GM18502 (cell line): ENCODE data around the gene CAMK1.
A peak's percentile ranks its signal among the peaks of the same experiment; 100 is the strongest.

Experiments
- ATAC-seq: cut with Tn5 transposase; IDR thresholded peaks from one replicate; pipeline ENCODE4 v1.9.1; 2021; ENCODE audit warnings: mild to moderate bottlenecking; ENCODE audit not compliant: unreplicated experiment, poor library complexity

CAMK1 gene

DNA sequence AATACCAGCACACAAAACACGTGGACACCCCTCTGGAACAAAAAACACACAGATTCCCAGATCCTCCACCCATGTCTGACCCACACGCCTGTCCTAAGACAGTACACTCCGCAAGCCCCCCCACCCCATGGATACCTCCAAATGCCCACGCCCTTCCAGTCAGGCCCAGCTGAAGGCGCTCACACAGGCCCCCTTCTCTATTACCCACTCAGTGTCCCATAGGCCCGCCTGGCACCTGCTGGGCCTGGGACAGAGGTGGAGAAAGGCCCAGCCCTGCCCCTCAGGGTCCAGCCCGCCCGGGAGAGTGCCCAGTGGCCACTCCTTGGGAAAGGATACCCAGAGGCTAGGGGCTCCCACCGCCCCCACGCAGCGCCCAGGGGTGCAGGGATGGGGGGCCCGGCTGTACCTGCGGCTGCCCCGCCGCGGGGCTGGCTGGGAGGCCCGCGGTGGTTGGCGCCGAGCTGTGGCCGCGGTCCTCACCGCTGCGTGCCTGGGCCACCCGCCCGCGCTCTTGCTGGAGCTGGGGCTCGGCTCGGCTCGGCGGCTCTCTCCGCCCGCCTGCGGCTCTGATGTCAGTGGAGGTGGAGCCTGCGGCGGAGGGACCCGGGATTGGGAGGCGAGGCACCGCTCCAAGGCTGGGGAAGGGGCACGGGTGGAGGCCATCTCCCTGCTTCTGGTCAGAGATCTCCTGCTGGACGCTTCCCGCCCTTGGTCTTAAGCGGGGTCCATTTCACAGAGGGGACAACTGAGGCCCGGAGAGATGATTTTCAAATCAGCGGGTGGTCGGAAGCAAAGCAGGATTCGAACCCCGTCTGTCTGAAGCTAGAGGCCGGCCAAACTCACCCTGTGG, at the start of gene CAMK1:
Gene CAMK1, minus strand, starts transcription at position 522 of the 850 bp plus-strand sequence. CDS start 2,198 bp downstream, outside the sequence.
- ATAC-seq = peak; percentile 64

GRCh38 chr3:9818666-9819335, 49.1 kb upstream of the CAMK1 start:
- ATAC-seq = no peak

- ATAC-seq = no peak
Measured at GRCh38 chr3:9817436-9817835, 47.7 kb upstream of the CAMK1 start.

DNA sequence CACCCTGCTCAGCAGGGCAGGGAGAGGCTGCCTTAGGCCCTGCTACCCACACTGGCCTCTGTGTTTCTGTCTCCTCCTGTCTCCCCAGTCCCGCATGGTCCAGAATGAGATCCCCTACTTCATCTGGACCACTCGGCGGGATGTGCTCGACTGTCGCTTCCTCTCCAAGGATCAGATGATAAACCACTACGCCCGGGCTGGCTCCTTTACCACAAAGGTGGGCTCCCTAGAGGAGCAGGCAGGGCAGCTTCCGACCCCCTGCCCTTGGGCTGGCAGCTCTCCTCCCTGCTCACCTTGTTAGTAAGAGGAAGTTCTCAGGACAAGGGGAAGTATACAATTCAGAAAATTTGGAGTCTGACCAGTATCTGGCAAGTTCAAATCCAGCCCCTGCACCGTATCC, 46.2 kb upstream of the CAMK1 start:
- no peak for ATAC-seq

DNA sequence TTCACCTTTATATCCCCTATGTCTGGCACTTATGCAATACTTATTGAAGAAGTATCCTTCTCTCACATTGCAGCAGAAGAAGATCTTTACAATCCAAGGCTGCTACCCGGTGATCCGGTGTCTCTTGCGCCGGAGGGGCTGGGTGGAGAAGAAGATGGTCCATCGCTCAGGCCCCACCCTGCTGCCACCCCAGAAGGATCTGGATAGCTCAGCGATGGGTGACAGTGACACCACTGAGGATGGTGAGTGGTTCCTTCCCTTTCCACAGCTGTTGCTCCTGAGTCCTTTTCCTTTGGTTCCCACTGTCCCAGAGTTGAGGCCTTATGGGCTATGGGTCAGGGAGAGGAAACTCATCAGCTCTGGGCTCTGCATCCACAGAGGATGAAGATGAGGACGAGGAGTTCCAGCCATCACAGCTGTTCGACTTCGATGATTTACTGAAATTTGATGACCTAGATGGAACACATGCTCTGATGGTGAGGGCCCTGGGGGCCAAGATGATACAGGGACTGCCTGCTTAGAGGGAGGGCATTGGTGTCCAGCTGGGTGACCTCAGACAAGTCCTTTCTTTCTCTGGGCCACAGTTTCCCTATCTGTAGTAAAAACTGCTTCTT, 43.2 kb upstream of the CAMK1 start:
- ATAC-seq = no peak

DNA sequence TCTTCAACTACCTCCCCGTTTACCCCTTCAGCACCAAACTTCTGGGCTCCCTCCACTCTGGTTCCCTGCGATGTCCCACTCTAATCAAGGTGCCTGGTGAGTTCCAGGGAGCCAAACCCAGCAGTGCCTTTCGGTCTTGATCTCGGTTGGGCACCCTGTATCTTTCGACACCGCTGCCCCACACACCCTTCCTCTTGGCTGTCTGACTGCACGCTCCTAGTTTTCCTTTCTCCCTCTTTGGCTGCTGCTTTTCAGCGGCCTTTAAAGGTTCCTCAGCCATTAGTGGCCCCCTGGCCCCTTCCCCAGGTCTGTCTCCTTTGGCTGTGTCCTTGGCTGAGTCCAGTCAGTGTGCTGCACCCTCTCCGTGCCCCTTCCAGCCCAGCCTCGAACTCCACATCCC, 41.1 kb upstream of the CAMK1 start:
- ATAC-seq = no peak

DNA sequence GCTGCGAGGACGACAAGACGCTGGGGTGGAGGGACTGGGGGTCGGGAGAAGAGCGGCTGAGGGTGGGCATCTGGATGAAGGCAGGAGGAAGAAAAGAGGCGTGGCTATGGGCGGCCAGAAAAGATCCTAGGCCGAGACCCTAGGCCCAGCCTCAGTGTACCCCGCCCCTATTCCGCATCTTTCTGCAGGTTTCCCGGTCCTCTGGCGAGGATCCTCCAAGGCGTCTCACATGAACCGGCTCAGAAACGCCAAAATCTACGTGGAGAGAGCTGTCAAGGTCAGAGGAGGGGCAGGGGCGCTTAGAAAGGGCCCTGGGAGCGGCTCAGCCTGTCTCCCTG, 40.7 kb upstream of the CAMK1 start:
- ATAC-seq = no peak

- peak; percentile 48 for ATAC-seq
Measured at GRCh38 chr3:9809615-9810432, 40.1 kb upstream of the CAMK1 start, which contains the start of gene TTLL3. TTLL3 (plus strand) TSS chr3:9810262; CDS start chr3:9810662, 400 bp downstream.

- no peak for ATAC-seq
Measured at GRCh38 chr3:9809239-9809614, 39.5 kb upstream of the CAMK1 start.

DNA sequence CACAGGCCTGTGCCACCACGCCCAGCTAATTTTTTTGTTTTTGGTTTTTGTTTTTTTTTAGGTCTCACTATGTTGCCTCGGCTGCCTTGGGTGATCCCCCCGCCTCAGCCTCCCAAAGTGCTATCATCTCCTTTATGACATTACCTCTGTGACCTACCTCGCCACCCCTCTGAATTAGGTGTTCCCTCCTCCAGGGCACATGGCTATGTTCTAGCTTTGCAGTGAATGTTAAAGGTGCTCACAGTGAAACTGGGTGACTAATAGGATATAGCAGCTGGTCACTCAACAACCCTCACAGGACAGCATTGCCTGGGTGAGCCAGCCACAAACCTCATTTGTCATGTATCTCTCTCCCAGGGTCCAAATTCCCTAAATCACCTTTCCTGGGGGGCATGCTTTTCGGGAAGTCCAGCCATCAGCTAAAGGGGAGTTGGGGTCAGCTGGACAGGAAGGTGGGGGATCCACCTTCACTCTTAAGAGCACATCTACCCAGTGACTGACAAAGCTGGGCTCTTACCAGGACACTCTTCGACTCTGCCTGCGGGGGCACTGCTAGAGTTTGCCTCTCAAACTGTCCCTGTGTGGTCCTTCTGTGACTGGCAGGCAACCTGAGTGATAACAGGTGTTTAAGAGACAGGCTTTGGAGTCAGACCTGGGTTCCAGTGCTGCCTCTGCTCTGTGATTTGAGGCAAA, 38.7 kb upstream of the CAMK1 start:
- peak; percentile 49 for ATAC-seq

- ATAC-seq = no peak
Measured at GRCh38 chr3:9807981-9808344, 38.2 kb upstream of the CAMK1 start.

DNA sequence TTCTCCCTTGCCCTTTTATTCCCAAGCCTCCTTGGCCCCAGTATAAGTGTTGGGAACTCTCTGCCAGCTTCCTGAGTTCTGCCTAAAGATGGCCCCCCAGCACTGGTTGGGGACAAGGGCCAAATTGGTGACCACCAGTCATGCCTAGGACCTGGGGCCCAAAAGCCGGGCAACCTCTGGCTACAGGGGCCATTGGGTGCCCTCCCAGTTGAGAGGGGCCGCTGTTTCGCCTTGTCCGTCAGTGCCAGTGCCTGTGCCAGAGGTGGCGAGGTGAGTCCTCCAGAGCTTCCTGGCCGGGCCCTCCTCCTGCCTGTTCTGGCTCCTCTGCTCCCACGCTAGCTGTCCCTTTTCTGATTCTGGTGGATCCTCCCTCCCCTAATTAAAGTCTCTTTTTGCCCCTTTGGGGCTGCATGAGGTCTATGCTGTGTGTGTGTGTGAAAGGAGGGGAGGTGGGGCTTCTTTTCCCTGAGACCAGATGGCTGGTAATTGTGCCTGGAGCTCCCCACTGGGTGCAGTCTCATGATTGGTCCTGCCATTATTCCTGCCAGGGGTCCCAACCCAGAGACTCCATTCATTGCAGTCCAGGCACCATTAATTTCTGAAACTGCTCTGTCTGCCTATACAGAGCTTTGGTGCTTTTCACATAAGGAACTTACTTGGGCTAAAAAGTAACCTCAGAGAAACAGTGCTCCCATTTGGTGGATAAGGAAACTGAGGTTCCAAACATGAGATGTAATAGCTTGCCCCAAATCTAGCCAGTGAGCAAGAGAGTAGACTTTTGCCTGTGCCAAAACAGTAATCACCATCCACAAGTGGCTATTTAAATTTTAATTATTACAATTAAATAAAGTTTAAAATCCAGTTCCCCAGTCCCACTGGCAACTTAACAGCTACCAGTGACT, 37.2 kb upstream of the CAMK1 start:
- ATAC-seq = no peak

DNA sequence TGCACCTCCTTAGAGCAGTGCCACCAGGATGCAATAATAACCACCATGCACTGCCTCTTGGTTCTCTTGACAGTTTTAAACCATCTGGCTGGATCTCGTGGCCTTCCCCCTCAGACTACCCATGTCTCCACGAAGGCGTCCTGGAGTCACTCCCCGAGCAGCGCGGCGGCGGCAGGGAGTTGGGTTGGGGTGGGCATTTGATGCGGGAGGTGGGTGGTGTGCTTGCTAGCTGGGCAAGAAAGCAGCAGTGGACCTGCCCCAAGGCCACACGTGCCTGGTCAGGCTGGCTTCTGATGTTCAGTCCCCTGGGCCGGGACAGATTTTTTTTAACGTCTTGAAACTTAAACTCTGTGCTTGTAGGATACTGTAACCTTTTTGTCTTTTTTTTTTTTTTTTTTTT, 36.4 kb upstream of the CAMK1 start:
- no peak for ATAC-seq

DNA sequence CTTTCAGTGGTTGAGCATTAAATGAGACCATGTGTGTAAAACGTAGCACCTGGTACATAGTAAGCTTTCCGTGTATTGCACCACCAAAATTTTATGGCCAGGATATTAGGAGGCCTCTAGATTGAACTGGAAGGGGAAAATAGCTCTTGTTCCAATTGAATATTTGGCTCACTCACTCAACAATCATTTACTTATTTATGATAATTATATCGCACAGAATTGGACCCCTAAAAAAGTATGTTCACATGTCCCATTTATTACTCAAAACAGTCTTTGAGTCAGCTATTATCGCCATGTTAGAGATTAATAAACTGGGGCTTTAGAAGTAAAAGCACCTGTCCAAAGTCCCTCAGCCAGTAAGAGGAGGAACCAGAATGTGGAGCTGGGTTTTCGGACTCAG, 35.2 kb upstream of the CAMK1 start:
- ATAC-seq = no peak

- no peak for ATAC-seq
Measured at GRCh38 chr3:9803494-9803893, 33.7 kb upstream of the CAMK1 start.

- no peak for ATAC-seq
Measured at GRCh38 chr3:9800529-9800928, 30.8 kb upstream of the CAMK1 start.

DNA sequence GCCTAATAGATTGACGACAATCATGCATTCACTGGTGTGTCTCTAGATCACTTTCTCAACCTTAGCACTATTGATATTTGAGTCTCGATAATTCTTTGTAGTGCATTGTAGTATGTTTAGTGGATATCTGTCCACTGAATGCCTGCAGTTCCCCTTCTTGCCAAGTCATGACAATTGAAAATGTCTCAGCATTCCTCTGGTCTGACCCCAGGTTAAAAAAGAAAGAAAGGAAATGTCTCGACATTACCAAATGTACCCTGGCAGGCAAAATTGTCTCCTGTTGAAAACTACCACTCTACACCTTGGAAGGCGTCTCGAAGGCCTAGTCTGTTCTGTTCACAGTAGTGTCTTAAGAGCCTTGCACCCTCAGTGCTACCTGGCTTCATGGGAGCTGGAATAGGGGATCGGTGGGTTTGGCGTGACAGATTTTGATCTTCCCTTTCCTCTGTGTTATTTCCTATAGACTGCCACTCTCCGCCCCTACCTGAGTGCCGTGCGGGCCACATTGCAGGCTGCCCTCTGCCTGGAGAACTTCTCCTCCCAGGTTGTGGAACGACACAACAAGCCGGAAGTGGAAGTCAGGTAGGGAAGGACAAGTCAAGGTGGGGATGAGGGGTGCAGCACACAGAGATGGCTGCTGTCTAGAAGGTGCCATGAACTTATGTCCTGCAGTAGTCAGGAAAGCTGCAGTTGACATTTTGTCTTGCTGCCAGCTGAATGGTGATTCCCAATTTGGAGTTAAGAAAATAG, 27.6 kb upstream of the CAMK1 start:
- no peak for ATAC-seq

GRCh38 chr3:9795207-9795606, 25.5 kb upstream of the CAMK1 start:
- no peak for ATAC-seq
